ENCODE measurements around the gene SHROOM3.
"Not testable (repeated sequence)": the region's sequence is repeated elsewhere in the genome, so short reads cannot be mapped to it uniquely, and the experiment has no call there.

Gene SHROOM3

DNA sequence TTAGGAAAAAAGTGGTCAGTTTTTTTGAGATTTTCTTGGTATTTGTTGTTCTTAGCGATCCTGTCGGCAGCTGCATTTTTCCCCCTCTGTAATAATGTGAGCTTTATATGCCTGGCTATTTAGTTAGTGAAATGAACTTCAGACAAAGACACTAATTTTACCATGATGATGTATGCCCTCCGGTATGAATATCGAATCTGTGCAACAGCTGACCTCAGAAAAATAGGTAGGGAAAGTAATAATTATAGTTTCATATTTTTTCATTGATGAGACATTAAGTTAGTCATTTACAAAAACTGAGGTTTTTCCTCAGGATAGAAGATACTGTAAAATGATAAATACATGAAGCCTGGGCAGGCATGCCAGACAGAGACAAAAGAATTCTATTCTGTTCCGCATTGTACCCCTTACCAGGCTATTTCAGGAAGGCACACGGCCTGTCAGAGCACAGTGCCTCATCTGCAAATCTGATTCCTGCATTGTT lies 155.8 kb downstream of the SHROOM3 start:
- no peak for DNase-seq (ENCODE audit: low read depth in 4 of 4, low spot score in 1 of 4)

DNA sequence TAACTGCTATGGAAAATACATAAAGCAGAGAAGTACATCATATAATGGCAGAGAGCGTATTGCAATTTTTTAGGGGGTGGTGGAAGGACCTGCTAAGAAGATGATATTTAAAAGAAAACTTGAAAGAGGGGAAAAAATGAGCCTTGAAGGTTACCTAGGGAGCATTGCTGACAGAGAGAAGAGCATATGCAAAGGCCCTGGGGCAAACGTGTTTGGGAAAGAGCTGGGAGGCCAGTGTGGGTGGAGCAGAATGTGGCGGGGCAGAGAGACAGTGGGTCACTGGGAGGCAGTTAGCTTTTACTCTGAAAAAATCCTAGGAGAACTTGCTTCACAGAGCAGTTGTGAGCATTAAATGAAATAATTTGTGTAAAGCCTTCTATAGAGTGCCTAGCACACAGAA lies 157.0 kb downstream of the SHROOM3 start:
- no peak for DNase-seq (ENCODE audit: low read depth in 4 of 4, low spot score in 1 of 4)

DNA sequence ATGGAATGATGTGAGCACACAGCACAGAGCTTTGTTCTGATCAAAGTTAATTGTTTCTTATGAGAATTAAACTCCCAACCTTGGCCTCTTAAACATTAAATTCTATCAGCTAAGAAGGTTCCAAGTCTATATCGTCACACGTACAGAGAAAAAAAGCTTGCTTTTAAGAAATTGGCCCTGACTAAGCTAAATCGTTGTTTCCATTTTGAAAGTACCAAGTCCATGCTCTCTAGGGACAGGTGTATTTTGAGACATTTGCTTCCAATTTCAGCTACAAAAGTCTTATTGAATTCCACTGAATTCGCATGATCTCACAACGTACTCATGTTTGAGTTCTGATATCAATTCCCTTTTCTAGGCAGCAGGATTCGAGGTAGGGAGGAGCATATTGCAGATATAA lies 157.4 kb downstream of the SHROOM3 start:
- DNase-seq (ENCODE audit: low read depth in 4 of 4, low spot score in 1 of 4): no peak

DNA sequence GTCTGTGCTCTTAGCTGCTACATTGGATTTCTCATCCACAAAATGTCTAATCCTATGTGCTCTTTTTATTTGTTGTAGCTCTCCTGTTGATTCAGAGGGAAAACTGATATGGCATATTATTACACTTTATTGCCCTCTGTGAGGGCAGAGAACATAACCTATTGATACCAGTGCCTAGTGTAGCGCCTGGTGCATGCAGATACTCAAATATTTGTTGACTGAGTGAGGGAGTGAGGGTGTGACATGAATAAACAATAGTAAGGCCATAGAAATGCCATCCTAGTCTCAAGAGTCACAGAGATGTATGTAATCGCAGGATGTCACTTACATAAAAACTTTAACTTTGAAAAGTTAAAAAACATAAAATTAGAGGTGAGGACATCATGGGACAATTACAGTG lies 159.1 kb downstream of the SHROOM3 start:
- no peak for DNase-seq (ENCODE audit: low read depth in 4 of 4, low spot score in 1 of 4)

DNA sequence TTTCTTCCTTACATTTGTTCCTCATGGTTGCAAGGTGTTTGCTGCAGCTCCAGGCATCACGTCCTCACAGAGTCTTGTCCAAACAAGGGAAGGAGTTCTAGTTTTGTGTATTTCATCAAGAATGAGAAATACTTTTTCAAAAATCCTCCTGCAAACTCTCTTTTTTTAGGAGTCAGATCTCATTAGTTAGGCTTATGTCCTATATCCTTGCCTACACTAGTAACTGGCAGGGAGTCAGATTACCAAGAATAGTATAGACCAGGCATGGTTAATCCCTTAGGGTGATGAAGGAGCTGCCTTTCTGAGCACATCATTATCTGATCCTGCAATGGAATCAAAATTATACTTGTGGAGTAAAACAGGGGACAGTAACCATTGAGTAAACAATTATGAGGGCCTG lies 160.4 kb downstream of the SHROOM3 start:
- DNase-seq (ENCODE audit: low read depth in 4 of 4, low spot score in 1 of 4): no peak

DNA sequence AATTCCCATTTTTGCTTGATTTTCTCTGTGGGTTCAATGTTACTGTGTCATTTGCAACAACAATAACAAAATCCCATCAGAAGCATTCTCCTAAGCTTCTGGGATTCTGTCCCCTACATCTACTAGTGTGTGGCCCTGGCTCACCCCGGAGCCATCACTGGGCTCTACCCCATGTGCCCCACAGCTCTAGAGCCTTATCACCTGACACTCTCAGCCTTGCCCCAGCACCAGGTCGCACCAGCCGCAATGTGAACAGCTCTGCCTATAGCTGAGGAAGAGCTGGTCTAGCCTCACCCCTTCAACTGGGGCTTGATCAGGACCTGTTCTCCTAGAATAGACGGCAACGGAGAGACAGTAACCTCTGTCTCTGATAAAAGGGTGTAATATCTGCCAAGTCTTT lies 161.7 kb downstream of the SHROOM3 start:
- no peak for DNase-seq (ENCODE audit: low read depth in 4 of 4, low spot score in 1 of 4)

DNA sequence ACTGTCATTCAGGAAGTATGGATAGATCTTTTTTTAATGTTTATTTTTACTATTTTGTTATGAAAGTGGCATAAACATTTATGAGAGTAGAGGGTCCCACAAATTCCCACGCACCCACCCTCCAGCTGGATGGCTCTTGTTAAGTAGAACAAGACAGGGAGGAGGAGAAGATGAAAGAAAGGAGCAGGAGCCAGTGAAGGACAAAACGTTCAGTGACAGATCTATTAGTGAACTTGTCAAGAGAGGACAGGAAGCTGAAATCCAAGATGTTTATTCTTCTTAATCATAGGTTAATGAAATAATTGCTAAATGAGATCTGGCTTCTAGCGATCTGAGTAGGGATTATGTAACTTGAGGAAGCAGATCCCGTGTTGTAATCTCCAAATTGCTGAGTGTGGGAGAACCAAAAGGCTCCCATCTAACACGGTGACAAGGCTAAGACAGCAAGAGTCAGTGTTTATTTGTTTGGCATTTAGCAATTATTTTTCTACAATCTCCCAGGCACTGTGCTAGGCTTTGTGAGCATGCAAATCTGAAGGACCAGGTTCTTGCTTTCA lies 162.5 kb downstream of the SHROOM3 start:
- DNase-seq (ENCODE audit: low read depth in 4 of 4, low spot score in 1 of 4): no peak

DNA sequence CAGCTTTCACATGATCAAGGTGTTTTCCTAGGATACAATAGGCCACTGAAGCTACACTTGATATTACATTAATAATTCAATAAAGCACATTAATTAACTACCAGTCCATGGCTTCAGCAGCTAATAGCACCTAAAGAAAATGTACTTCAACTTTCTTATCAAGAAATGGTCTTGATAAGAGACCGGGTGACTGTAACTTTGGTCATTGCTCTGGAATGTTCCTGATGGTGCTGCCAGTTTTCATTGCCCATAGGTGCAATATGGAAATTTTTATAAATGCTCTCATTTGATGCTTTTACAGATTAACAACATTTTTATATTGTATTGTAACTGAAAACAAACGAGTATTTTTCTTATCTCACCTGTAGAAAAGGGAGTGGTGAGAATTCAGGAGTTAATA lies 165.4 kb downstream of the SHROOM3 start:
- DNase-seq (ENCODE audit: low read depth in 4 of 4, low spot score in 1 of 4): no peak

DNA sequence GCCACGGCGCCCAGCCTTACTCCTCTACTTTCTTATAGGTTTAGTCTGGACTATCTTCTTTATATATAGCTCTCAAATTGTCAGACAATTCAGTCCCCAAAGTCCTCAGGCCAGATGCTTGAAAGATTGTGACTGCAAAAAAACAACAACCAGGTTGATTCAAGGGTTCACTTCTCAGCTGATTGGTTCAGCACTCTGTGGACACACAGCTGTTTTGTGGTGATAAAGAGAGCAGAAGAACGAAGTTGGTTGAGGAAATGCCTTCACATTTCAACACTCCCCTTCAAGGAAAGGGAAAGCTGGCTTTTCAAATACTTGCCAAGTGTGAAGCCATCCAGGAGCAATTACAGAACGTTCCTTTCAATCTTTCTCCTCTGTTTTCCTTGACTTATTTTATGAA lies 166.8 kb downstream of the SHROOM3 start:
- DNase-seq (ENCODE audit: low read depth in 4 of 4, low spot score in 1 of 4): no peak

DNA sequence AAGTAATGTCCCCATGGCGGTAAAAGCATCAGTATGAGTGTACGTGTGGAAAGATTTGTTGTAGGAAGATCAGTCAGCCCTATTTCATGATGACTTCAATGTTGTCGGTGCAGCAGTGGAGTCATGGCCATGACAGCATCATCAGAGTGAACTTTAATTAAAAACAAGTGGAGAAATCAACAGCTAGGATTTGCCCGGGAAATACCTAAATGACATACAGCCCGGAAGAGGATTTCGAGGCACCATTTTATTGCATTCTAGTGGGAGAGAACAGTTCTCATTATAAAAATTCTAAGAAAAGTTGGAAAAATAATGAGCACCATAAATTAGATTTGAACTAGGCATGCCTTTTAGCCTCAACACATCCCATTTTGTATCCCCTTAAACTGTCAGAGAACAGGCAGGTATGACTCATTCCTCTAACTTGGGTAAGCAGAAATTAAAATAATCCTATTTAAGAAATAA lies 170.1 kb downstream of the SHROOM3 start:
- no peak for DNase-seq (ENCODE audit: low read depth in 4 of 4, low spot score in 1 of 4)

DNA sequence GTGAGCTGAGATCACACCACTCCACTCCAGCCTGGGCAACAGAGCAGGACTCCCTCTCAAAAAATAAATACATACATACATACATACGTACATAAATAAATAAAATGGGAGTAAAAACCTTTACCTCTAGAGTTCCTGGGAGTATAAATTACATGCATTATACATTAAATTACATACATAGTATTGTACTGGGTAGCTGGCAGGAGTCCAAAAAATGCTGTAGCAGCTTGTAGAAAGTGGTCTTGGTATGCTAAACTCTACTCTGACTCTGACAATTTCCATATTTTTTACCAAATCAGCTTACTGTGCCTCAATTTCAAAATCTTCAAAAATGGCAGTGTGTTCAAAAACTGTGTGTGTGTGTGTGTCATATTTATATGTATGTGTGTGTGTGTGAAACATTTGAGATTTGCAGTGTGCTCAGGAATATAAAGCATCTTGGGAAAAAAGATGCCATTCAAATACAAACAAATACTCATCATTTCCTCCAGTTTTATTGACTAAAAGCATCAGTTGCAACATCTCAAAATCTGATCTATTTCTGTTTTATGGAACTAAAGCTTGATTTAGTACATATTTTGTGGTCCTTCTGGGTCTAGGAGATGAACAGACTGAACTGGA lies 171.7 kb downstream of the SHROOM3 start:
- no peak for DNase-seq (ENCODE audit: low read depth in 4 of 4, low spot score in 1 of 4)

DNA sequence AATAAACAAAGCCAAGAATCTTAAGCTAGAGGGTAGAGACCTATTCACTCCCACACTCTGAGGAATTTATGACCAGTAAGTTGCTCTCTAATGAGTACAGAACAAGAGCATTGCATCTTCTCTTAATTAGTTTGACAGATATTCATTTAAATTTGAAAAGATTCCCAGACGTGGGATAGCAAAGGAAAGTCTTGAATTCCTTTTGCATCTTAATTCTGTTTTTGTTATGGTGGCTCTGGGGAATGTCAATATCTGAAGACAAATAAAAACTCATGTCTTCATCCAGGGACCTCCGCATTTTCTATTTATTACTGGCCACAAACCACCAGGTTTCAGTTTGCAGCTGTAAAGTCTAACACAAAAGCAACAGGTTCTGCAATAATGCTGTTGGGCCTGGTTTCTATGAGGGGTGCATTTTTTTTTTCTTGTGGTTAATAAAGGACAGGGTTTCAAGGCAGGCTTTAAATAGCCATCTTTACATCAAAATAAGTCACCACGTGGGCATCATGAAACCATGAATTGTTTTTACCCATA lies 172.3 kb downstream of the SHROOM3 start:
- no peak for DNase-seq (ENCODE audit: low read depth in 4 of 4, low spot score in 1 of 4)

DNA sequence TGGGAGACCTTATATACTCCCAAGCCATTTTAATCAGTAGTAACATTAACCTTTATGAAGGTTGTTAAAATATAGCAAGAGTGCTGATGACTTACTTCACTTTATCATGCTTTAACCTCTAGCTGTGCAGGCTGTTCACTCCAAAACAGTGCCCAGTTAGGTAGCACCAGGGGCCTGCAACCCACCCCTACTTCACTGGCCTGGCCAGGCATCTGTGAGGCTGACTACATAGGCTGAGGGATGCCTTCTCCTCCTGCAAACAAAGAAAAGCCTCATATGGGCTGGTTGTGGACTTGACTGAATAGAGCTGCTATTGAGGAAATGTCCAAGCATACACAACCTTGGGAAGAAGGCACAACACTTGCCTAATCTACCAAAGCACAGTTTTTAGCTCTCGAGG lies 172.8 kb downstream of the SHROOM3 start:
- DNase-seq (ENCODE audit: low read depth in 4 of 4, low spot score in 1 of 4): no peak

DNA sequence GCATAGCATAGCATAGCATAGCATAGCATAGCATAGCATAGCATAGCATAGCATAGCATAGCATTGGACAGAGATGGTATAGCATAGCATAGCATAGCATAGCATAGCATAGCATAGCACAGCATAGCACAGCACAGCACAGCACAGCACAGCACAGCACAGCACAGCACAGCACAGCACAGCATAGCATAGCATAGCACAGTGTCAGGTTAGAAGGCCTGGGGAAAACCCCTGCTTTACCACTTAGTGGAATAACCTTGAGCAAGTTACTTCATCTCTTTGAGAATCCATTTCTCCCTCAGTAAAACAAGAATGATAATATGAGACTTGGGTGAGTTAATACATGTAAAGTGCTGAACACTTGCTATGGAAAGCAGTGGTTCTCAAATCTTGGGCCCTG lies 173.5 kb downstream of the SHROOM3 start:
- DNase-seq (ENCODE audit: low read depth in 4 of 4, low spot score in 1 of 4): not testable (repeated sequence)

DNA sequence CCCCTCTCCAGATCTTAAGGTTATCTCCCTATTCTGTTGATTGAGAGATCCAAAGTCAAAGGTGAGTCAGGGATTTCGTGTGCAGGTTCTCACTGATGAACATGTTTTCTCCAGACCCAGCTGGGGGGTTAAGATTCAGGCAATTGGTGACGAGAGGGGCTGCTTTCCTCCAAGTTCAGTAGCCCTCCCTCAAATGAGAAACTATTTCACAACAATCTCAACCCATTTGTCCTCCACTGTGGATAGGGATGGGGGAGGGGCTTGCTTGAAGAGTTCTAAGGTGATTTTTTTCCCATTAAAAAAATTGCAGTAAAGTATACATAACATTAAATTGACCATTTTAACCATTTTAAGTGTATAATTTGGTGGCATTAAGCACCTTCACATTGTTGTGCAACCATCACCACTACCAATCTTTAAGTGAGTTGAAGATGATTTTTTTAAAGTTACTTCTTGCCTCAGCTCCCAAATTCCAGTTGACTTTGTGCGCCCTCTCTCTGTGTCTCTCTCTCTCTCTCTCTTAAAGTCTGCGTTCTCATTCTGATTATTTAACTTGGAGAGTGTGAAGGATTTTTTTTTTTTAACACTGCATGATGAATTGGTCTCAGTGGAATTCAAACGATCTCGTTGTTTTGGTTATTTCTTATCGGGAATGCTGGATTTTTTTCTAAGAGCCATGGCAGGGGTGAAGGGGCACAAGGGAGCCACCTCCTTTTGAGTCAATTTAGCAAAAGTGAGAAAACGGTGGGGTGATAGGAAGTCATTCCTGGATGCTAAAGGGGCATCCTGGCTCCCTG lies 175.9 kb downstream of the SHROOM3 start:
- no peak for DNase-seq (ENCODE audit: low read depth in 4 of 4, low spot score in 1 of 4)

DNA sequence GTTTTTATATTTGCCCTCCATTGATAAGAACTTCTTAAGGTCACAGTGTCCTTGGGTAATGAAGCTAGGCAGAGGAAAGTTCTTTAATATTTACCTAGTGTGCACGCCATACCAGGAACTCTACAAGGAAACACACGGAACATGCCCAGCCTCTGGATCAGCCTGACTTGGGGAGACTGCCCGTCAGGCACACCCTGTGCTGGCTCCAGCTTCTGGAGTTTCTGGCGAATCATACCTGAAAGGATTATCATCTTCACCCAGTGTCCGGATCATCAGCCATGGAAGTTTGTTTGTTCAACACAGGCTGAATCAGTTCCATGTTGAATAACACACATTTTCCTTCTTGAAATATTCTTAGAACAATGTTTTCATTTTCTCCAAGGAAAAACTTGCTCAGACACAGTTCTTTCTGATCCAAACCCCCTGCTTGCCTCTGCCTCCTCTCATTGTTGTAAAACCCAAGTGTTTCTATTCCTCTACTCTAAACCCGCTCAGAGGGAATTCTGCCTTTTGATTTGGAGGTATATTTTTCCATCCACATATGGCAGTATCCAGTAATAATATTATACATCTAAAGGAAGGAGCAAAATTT lies 176.7 kb downstream of the SHROOM3 start:
- DNase-seq (ENCODE audit: low read depth in 4 of 4, low spot score in 1 of 4): no peak

DNA sequence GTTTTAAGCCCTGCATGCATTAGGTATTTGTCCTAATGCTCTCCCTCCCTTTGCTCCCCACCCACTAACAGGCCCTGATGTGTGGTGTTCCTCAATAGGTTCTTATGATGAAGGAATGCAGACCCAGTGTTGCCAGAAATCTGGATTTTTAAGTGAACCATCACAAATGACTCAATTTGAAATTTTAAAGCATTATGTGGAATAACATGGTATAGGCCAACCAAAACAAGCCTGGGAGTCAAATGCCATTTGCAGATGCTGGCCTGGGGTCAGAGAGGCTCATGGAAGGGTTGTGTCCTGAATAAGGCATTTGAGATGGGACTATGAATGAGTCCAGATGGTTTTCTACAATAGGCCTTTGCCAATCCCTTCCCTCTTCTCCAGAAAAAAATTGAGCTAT lies 179.6 kb downstream of the SHROOM3 start:
- no peak for DNase-seq (ENCODE audit: low read depth in 4 of 4, low spot score in 1 of 4)

DNA sequence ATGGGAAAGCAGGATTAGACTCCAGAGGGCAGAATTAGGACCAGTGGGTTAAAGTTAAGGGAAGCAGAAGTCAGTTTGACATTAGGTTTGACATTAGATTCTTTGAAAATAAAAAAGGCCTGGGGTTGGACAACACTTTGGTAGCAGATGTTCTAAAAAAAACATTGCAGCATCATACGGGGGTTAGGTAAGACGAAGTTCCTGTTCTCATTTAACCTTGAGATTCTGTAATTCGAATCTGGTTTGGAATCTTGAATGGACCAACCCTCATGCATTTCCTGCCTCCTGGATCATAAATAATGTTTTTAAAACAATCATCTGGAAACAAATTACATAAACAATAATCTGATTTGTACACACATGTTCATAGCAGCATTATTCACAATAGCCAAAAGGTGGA lies 181.0 kb downstream of the SHROOM3 start:
- no peak for DNase-seq (ENCODE audit: low read depth in 4 of 4, low spot score in 1 of 4)

DNA sequence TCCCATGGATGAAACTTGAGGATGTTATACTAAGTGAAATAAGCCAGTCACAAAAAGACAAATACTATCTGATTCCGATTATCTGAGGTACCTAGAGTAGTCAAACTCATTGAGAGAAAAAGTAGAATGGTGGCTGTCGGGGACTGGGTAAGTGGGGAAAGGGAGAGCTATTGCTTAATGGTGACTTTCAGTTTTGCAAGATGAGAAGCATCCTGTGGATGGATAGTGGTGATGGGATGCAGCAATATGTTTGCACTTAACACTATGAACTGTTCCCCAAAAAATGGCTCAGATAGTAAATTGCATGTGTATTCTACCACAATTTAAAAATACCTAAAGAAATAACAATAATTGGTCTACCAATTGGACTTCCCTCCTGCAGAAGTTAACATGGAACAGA lies 181.5 kb downstream of the SHROOM3 start:
- DNase-seq (ENCODE audit: low read depth in 4 of 4, low spot score in 1 of 4): no peak

DNA sequence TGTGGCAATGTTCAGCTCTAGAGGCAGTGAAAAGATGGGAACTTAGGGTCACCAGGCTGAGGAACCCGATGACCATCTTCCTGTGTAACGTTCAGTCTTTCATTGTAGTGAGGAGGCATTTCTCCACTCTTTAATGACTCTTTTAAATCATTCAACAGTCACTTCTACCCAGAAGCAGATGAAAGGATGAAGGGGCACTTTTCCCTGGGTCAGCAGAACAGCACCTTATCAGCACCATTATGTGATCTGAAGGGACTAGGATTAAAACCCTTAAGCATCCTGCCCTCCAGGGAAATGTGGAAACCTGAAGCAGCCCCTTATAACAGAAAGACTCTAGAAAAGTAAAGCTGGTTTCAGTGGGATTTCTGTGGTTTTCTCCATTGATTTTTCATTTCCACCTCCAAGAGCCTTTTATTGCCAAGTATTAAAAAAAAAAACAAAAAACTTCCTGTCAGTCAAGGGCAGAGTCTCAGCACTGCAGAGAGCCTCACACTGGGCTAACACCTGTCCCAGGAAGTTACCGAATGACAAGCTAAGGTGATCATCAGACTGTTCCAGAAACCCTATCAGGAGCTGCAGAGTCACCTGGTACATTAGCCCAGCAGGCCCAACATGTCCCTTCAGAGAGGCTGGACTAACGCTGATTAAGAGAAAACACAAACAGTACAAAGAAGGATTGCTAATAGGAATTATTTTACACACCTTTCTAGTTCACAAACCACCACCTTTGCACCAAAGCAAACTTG lies 185.9 kb downstream of the SHROOM3 start:
- no peak for DNase-seq (ENCODE audit: low read depth in 4 of 4, low spot score in 1 of 4)

DNA sequence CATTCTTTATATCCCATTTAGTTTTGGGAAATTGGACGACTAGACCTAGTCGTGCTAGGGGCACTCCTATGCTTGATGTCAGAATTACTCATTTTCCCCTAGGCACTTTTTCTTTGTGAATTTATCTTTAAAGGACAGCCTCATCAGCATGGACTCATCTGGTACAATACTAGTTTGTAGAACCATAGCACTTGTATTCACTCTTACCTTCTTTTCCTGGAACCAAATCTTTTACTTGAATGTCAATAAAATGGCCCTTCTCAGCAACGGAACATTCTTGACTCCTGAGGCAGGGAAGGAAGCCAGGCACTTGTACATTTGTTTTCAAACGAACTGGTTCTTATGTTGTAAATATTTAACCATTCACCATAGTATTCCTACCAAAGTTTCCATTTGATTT lies 187.1 kb downstream of the SHROOM3 start:
- DNase-seq (ENCODE audit: low read depth in 4 of 4, low spot score in 1 of 4): no peak
